ENCODE results near the gene PSAT1.

PSAT1 gene

DNA sequence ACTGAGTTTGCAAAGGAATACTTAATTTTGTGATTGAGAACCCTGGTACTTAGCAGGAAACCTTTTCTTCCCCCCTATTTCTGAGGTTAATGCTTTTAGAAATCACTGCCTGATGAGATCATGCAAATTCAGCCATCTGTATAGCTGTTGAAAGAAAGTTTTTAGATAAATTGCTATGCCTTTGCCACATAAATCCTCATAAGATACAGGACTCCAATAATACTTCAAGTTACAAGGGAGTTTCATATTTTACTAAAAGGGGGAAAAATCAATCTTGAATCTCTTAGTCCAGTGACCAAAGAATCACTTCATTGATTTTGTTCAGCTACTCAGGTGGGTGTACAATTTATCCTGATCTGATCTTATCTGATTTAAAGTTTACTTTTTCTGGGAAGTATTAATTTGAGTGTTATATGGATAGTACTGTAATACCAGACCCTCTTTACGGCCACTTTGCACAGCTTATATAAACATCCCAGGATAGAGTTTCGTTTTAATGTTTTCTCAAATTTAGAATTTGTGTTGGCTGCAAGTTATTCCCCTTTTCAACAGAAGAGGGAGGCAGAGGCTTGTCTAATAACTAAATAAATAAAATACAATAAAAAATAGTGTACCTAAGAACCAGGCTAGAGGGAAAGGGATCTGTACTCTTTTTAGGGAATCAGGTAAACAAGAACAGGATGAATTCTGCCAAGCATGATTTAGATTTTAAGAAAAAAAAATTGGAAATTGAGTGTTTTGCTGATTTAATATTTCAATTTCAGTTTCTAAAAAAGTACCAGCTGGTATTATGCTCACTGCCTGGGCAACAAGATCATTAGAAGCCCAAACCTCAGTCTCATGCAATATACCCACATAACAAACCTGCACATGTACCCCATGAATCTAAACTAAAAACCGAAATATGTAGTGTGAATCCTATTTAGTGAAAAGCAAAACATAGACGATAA lies 69.1 kb downstream of the PSAT1 start:
- peak in 1 of 51 donors; percentile 19 for DNase-seq

DNA sequence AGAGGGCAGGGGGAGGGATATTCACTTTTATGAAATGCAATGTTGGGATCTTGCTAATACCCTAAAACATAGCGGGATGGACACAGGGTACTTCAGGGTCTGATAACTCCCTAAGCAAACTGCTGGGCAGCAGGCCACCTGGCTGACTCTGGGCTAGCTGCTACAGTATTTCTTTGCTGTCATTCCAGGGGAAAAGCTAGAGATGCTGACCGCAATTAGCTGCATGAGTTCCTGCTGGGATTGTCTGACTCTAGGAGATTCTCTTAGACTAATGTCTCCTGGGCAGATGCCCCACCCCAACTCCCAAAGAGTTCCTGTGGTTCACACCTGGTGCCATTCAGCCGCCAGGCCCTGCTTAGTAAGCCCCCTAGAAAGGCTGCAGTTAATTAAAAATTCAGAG lies 69.9 kb downstream of the PSAT1 start:
- DNase-seq, result no peak

DNA sequence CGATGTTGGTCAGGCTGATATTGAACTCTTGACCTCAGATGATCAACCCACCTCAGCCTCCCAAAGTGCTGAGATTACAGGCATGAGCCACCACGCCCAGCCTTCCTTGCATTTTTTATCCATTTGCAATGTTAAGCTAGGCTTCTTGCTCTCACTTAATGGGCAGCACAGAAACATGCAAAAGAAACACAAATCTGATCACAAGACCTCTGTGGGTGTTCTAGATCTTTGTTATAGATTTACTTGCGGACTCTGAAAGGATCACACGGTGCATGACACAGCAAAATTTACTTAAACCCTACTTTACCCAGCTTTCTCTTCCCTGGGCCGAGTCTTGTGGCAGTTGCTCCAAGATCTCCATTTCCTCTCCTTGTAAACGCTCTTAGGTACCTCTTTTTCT lies 71.3 kb downstream of the PSAT1 start:
- no peak for DNase-seq

DNA sequence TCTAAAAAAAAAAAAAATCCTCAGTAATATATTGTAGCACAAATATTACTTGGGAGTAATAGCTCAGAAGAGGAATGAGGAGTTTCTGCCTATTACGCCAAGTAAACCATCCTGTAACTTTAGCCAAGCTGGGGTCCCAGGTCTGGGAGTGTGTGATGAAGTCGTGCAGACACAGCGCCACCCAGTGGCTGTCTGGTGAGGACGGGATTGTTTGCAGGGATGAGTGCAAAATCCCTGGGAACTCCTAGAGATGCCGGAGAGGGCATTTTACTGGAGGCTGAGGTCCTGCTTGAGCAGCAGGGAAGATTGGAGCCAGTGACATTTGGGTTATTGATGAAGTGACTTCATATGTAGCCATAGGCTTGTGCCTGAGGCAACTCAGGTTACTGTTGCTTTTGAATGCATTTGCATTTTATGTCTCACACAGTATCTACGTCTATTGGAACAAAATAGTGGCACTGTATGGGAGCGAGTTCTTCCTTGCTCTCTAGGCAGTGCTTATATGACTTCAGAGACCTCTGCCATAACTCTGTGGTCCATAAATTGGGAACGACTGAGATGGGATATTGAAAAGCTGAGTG lies 72.8 kb downstream of the PSAT1 start:
- peak in 50 of 51 donors; percentile 4 to 86 (median 54) for DNase-seq

DNA sequence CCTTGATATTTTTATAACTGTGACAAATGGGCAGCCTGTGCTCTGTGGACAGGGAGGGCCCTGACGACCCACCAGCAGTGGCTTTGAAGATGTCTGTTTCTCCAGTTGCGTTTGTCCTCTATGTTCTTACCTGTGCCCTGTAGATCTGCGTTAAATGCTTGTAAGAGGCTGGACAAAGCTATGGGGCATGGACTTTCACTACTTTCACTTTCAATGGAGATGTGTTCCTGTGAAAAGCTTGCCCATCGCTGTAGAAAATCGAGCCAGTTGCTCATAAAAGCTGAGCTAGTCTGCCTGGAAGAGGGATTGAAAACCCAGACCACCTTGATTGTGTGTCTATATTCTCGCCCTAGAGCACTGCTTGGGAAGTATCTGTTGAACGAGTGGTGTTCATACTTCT lies 74.1 kb downstream of the PSAT1 start:
- DNase-seq, result no peak

DNA sequence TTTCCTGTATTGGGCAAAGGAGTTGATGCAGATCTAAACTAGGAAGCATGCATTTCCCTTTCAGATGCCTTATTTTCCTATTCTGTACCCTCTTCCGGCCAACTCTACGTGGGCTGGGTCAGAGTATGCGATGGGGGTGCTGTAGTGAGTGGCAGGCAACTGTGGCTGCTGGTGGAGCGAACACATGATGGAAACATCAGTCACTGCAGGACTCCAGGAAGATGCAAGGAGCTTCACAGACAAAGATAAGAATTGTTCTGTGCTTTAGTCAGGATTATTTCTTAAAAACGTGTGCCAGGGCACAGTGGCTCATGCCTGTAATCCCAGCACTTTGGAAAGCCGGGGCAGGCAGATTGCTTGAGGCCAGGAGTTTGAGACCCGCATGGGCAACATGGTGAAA lies 75.1 kb downstream of the PSAT1 start:
- DNase-seq, result no peak
